Skeletal muscle cell (primary cell): ENCODE results near the gene DEDD.
A peak's percentile ranks its signal among the peaks of the same experiment; 100 is the strongest.
"Not testable (repeated sequence)": the region's sequence is repeated elsewhere in the genome, so short reads cannot be mapped to it uniquely, and the experiment has no call there.

Source experiments
- DNase-seq: peaks from one replicate; pipeline ENCODE4 v3.0.0-alpha.2; 2010; ENCODE audit warnings: low read depth
- H3K4me3 ChIP-seq: 2 replicates; pipeline ENCODE4 v1.5.1; 2011; ENCODE audit warnings: low read depth, mild to moderate bottlenecking, control low read depth, low read length, moderate library complexity

The DEDD gene

DNA sequence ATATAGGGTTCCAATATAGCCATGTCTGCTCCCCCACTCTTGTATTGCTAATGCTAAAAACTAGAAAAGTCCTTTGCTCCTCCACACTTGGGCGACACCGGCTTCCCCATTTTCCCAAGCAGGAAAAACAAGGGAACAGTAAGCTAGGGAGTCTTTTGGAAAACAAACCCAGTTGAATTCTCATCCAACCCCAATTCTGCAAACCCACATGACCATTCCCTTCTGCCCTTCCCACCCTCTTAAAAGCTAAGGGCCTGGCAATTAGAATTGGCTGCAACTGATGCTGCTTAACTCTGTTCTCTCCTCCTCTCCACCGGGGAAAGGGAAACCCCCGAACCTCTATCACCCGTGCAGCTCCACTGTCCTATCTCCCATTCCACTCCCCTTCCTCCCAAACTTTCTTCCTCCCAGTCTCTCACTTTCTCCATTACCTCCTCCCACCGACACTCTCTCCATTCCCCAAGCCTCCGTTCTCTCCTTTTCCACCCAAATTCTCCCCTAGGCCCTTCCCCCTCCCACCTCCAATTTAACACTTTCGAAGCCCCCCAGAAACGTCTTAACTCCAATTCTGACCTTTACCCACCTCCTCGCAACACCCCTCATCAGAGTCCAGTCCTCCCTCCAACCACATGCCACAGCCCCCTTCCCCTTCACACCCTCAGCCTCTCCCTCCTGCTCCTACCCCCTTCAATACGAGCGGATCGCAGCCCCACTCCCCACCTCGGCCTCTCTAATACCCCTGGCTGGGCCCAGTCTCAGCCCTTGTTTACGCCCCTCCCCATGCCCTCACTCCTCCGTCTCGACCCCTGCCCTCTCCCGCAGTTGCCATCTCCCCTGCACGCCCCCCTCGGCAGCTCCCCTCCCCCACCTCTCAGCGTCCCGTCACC is 701 bp downstream of the DEDD start:
- peak overlapping the region; percentile 84 for H3K4me3 ChIP-seq
- DNase-seq, result no peak

DNA sequence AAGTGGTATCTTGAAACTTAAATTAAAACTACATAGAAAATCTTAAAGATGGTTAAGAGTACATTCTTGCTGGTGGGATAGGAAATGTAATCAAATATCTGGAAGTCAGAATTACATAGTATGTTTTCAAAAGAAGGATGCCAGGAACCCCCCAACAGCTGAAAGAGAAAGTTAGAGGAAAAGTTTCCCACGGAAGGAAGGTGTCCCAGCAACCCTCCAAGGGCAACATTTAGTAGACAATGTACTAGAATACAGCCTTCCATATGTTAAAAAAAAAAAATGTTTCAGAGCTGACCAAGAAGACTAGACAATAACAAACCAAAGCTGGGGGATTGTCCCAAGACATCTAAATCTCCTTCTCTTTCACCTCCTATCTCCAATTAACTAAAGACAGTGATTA is 2.2 kb downstream of the DEDD start:
- no peak for DNase-seq

DNA sequence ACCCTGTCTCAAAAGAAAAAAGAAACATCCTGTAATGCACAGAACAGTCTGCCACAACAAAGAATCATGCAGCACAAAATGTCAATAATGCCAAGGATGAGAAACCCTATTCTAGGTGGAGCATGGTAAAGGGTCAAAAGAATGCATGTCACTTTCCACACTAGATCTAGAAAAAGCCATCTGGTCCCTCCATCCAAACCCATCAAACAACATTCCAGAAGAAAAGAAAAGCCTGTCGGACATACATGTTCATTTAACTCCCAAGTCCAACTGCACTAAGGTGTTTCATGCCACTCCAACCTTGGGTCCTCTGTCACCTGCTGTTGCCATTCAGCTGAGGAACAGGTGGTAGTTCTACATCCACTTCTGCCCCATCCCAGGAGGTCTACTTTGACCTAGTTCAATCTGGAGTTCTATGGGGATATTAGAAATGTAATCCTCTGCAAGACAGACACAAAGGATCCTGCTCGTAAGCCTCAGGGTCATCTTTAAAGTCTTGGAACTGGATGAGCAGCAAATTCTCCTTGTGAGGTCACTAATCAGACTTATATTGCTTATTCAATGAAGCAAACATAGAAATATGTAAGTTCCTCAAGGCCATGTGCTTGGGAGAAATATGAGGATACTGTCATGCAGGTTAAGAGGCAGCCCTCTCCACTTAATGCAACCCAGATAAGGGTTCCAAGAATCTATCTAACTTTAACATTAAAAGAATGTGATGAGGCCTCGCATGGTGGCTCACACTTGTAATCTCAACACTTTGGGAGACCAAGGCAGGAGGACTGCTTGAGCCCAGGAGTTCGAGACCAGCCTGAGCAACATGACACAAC is 3.7 kb downstream of the DEDD start:
- no peak for DNase-seq
- no peak overlapping the region for H3K4me3 ChIP-seq

More for the DNA sequence above, 2.2 kb downstream of the DEDD start:
- no peak overlapping the region for H3K4me3 ChIP-seq

DNA sequence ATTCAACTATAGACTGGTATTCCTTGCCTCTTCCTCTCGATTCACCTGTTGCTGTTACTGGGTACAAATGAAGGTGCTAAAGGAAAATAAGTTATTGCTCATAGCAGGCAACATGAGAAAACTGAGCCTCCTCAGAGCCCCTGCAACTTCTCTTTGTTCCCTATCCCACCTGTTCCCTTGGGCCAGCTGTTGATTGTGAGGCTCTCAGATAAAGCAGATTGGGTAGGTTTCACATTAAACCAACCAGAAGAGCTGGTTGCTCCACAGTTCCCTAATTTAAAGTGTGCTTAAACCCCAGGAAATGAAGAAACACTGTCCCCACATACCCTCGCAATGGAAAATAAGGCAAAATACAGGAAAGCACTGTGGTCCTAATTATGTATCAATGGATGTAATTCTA is 4.8 kb downstream of the DEDD start:
- DNase-seq, result no peak
- no peak overlapping the region for H3K4me3 ChIP-seq

DNA sequence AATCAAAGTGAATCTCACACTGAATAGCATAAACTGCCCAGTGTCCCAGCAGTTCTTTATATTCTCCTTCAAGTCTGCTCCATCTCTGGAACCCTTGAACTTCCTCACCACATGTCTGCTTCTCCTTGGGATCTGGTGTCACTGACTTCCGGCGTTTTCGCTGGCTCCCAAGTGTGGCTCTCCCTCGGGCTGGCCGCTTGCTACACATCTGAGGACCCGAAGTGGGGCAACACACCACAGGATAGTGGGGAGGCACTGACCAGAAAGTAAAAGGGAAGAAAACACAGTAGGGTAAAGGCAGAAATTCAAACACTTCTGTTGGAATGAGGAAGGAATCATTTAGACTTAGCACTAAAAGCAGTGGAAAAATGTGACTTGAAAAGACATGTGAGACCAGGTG is 9.5 kb downstream of the DEDD start:
- DNase-seq, result no peak
- H3K4me3 ChIP-seq, result no peak overlapping the region

DNA sequence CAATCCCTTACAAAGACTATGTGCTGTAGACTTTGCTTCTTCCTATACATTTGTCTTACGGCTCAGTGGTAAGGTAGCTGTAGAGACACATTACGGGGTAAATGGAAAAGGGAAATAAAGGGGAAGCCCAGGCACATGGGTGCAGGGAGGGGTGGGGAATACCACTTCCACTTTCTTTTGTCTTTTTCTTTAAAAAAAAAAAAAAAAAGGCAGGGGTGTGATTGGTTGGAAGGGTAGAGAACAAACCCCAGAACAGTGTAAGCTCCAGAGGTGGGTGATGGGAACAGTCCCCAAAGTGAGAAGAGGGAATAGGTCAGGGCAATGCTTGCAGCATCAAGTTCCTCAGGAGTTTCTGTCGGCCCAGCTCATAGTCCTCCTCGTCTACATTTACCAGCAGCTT is 10.6 kb downstream of the DEDD start:
- no peak for DNase-seq
- no peak overlapping the region for H3K4me3 ChIP-seq

DNA sequence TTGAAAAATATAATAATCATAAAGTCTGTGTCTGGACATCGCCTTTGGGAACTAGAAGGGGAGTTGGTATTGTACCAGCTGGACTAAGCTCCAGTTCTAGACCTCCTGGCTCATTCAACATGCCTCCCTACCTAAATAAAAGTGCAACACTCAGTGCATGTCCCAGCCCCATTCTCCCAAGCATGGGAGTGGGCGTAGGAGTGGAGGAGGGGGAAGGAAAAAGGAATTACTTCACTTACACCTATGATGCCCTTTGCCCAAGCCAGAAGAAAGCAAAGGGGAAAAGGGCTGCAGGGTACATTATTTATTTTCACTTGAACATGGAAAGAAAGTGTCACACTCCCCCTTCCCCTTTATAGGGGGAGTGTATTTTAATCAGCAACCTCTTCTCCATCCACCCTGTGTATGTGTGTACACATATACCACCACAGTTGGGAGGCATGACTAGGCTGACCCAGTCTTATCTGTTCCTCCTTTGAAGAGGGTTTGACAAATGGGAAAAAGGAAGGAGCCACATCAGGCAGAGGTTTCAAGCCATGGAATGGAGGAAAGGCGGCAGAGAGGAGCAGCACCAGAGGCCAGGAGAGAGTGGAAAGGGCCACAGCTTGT is 11.3 kb downstream of the DEDD start:
- no peak for DNase-seq
- H3K4me3 ChIP-seq, result no peak overlapping the region

DNA sequence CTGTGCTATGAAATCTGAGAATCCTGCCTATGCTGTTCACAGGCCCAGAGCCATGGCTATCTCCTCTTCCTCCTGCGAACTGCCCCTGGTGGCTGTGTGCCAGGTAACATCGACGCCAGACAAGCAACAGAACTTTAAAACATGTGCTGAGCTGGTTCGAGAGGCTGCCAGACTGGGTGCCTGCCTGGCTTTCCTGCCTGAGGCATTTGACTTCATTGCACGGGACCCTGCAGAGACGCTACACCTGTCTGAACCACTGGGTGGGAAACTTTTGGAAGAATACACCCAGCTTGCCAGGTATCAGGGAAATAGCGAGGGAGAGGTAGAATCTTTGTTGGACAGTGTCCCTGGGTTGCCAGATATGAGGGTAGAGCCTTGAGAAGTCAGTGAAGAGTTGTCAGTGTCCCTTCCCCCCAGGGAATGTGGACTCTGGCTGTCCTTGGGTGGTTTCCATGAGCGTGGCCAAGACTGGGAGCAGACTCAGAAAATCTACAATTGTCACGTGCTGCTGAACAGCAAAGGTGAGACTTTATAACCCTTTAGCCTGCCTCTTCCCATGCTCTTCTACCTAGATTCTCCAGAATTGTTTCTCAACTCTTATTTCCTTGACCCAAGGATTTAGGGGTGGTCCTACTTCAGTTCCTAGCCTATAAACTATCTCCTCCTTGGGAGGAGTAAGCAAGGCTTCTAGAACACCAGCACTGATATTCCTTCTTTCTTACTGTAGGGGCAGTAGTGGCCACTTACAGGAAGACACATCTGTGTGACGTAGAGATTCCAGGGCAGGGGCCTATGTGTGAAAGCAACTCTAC is 13.2 kb downstream of the DEDD start:
- H3K4me3 ChIP-seq, result peak overlapping the region; percentile 99
- peak; percentile 50 for DNase-seq

DNA sequence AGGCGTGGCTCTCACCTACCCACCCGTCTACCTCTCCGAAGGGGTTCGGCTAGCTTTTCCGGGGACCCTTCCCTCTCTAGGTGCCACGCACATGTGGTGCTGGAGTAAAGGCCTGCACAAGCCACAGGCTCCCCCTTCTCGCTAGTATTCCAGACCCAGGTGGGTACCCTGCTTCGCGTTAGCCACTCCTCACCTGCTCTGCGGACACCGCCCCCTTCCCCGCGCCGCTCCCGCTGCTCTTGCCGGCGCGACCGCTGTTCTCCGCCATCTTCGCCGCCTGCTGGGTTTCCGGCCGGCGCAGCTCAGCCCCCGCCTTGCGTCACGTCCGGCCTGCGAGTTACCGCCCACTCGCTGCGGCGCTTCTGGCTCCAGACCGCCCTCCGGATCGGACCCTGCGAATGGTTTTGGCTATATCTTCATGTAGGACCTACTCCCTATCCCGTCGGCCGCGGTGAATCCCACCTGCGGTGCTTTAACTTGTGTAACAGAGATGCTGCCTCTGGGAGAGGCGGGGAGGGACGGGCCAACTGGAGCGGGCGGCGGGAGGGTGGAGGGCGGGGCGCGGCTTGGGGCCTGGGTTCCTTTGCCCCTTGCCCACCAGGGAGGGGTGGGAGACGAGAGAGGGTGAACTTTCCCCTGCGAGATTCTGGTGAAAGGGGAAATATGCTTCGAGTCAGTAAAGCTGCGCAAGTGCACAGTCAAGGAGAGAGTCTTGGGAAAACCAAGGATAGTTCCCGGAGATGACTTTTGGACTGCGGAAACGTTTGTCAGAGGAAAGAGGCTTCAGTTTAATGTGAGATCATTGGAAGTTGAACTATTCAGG is 14.5 kb downstream of the DEDD start, which contains the start of the genes NIT1 and PFDN2:
Gene NIT1, plus strand, starts transcription at position 347 of the 823 bp plus-strand sequence. Its CDS starts 72 bp downstream, at position 419.
Gene PFDN2, minus strand, starts transcription at position 279 of the 823 bp plus-strand sequence. Its CDS starts 11 bp downstream, at position 268.
- peak; percentile 64 for DNase-seq

DNA sequence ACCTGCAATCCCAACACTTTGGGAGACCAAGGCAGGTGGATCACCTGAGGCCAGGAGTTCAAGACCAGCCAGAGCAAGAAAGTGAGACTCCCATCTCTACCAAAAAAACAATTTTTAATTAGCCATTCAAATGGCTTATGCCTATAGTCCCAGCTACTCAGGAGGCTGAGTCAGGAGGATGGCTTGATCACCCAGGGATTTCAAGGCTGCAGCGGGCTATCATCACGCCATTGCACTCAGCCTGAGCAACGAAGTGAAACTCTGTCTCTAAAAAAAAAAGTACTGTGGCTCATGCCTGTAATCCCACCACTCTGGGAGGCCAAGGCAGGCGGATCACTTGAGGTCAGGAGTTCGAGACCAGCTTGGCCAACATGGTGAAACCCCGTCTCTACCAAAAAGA is 16.5 kb downstream of the DEDD start:
- H3K4me3 ChIP-seq, DNase-seq: not testable (repeated sequence)

More for the DNA sequence above, 14.5 kb downstream of the DEDD start, which contains the start of the genes NIT1 and PFDN2:
- H3K4me3 ChIP-seq, result peak within 1 kb of the TSS; percentile 99

DNA sequence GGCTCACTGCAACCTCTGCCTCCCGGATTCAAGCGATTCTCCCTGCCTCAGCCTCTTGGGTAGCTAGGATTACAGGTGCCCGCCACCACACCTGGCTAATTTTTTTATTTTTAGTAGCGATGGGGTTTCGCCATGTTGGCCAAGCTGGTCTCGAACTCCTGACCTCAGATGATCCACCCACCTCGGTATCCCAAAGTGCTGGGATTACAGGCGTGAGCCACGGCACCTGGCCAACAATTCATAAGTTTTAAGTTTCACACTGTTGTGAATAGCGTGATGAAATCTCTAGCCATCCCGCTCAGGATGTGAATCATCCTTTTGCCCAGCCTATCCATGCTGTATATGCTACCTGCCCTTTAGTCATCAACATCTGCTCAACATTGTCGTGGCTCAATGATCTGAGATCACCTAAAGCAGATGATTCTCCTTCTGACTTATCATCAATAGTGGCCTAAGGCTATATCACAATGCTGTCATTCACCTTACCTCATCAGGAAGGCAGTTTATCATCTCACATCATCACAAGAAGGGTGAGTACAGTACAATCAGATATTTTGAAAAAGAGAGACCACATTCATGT is 17.2 kb downstream of the DEDD start:
- peak; percentile 86 for DNase-seq
- no peak overlapping the region for H3K4me3 ChIP-seq

DNA sequence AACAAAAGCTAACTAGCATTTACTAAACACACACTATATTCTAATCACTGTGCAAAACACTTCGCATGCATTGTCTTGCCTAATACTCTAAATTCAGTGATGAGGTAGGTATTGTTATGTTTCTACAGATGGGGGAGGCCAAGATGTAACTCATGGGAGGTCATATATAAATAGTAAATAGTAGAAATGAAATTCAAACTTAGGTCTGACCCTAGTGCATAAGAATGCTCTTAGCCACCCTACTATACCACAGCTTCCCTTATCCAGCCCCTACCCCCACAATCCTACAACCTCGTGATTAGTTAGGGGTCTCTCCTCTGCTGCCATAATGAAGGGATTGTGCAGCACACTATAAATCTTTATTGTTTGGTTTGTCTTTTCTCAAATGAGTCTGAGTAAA is 17.9 kb downstream of the DEDD start:
- no peak for DNase-seq

DNA sequence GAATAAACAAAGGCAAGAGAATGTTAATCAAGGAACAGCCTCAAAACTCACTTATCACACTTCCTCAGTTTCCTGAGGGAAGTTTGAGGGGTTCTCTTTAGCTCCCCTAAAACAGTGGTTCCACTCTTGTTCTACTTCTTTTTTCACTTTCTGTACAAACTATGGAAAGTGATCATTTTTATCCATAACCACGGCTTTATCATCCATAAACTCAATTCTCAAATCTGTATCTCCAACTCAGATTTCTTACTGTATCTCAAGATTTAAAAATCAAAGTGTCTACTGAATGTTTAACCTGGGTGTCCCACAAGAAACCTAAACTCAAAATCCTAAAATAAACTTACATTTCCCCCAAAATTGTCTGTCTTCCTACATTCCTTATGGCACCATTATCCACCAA is 18.6 kb downstream of the DEDD start:
- H3K4me3 ChIP-seq, result no peak overlapping the region
- no peak for DNase-seq

More for the DNA sequence above, 17.9 kb downstream of the DEDD start:
- no peak overlapping the region for H3K4me3 ChIP-seq

DNA sequence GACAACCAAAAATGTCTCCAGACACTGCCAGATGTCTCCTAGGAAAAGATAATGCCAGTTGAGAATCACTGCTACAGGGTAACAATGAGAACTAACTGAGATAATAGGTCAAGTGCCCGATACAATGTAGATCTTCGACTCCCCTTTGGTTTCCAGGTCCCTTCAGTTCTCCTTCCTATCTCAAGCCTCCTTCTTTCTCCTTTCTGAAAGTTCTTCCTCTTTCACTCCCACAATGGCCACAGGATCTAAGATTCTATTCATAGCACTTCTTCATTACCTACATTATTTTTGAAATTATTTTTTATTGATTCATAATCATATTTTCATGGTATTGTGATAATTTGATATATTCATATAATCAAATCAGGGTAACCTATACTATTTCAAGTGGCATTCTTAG is 20.9 kb downstream of the DEDD start:
- no peak for DNase-seq
- no peak overlapping the region for H3K4me3 ChIP-seq

DNA sequence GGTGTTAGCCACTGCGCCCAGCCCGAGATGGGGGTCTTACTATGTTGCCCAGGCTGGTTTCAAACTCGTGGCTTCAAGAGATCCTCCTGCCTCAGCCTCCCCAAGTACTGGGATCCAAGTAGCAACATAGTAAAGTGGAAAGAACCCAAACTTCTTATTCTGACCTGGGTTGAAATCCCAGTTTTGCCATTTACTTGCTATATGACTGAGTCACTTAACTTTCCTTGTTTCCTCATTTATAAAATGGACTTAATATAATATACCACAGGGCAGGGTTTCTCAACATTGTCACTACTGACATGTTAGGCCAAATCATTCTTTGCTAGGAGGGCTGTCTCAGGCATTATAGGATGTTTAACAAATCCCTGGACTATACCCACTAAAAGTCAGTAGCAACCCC is 21.4 kb downstream of the DEDD start:
- H3K4me3 ChIP-seq, result no peak overlapping the region
- no peak for DNase-seq

DNA sequence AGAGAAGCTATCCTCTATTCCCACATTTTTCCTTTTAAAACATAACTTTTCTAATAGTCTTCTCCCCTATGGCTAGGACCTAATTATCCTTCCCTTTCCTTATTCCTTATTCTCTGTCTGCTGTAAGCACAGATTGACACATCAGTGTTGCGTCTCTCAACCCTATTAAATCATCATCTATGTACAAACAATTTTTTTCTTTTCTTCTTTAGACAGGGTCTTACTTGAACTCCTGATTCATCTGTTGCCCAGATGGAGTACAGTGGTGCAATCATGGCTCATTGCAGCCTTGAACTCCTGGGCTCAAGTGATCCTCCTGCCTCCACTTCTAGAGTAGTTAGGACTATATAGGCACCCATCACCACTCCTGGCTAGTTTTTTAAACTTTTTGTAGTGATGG is 26.0 kb downstream of the DEDD start:
- DNase-seq, result no peak
- no peak overlapping the region for H3K4me3 ChIP-seq

DNA sequence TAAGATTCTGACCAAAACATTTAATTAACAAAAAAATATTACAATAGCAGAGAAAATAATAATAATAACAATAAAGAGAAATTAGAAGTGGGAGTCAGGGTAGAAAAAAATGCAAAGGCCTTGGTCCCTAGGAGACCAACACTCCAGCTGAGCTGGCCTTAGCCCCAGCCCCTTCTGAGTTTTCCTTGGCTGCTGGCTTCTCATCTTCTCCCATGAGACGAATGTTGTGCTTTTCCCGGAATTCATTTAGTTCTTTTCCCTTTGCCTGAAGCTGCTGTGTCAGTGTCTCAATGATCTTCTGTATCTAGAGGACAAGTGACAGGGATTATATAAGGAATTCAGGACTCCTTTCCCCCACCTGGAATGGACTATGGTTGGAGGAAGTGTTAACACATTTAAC is 31.9 kb downstream of the DEDD start:
- H3K4me3 ChIP-seq, result no peak overlapping the region
- DNase-seq, result no peak
